Activated CD8-positive, alpha-beta T cell treated with anti-CD3 and anti-CD28 coated beads for 36 hours (primary cell): ENCODE data around the gene AGBL1. TPM values are rescaled to one million over a fixed set of nuclear protein-coding genes. Genes with fewer than 3 reads are reported as not detected.

Source experiments
- ATAC-seq: fragments of 200-7000 bp; cut with Tn5 transposase; one replicate; pipeline ENCODE4 v1.10.0; 2021; ENCODE audit warnings: mild to moderate bottlenecking, moderate library complexity
- CTCF ChIA-PET: fragments of 350-600 bp; sonication (Branson Sonifier 250); formaldehyde crosslinking; loops from one replicate; lab custom pipeline; 2021; ENCODE audit warnings: antibody characterized with exemption; lab: Charles Lee
- POLR2A ChIA-PET: fragments of 350-600 bp; sonication (Branson Sonifier 250); formaldehyde crosslinking; loops from one replicate; lab custom pipeline; 2021; ENCODE audit warnings: antibody characterized with exemption; lab: Charles Lee
- DNase-seq: peaks from one replicate; pipeline ENCODE4 v3.0.0-alpha.2; 2020
- H3K27ac Mint-ChIP-seq: one replicate; pipeline ENCODE4 v1.8.0; 2021; ENCODE audit warnings: mild to moderate bottlenecking, mixed read lengths
- H3K27me3 Mint-ChIP-seq: one replicate; pipeline ENCODE4 v1.8.0; 2021; ENCODE audit warnings: mixed read lengths
- H3K36me3 Mint-ChIP-seq: one replicate; pipeline ENCODE4 v1.8.0; 2021; ENCODE audit warnings: low read depth, mixed read lengths
- H3K4me1 Mint-ChIP-seq: one replicate; pipeline ENCODE4 v1.8.0; 2021; ENCODE audit warnings: low read depth, mixed read lengths
- H3K4me3 Mint-ChIP-seq: one replicate; pipeline ENCODE4 v1.8.0; 2021; ENCODE audit warnings: mild to moderate bottlenecking, moderate library complexity, mixed read lengths
- H3K9me3 Mint-ChIP-seq: one replicate; pipeline ENCODE4 v1.8.0; 2021; ENCODE audit warnings: mixed read lengths
- CTCF ChIP-seq: fragments of 200-600 bp; IDR thresholded peaks from one replicate; pipeline ENCODE4 v1.8.0; 2022; ENCODE audit warnings: antibody characterized with exemption, mild to moderate bottlenecking
- intact Hi-C: fragments of 100-400 bp; cut with micrococcal nuclease; formaldehyde crosslinking; loops from one replicate; pipeline ENCODE4 v1.10.0; 2022
- total RNA-seq, 2 experiments: library from RNA; stranded (reverse); gene quantifications; one replicate each; pipeline ENCODE4 v1.2.3, GENCODE V29; 2021

Gene AGBL1
- total RNA-seq, 2 experiments from 2014 or later, result not detected

- no peak for TF ChIP-seq CTCF
- no peaks in the 10 kb centered on the region for H3K4me1 Mint-ChIP-seq
Observed at GRCh38 chr15:86935841-86936240, 856.2 kb downstream of the AGBL1 start.

GRCh38 chr15:86942285-86942684 is 862.6 kb downstream of the AGBL1 start:
- no peak overlapping the region for H3K27ac Mint-ChIP-seq
- H3K9me3 Mint-ChIP-seq, result no peaks in the 10 kb centered on the region
- ATAC-seq (no peak), DNase-seq (no peak)
- ChIA-PET POLR2A (no interaction called here), CTCF (no interaction called here)
- H3K4me3 Mint-ChIP-seq, result no peak overlapping the region
- intact Hi-C loops, result no loop called here
- no peak for TF ChIP-seq CTCF
- H3K4me1 Mint-ChIP-seq, result no peaks in the 10 kb centered on the region
- peaks cover 2% of the 10 kb centered on the region for H3K27me3 Mint-ChIP-seq
- H3K36me3 Mint-ChIP-seq, result no peaks in the 10 kb centered on the region

More at GRCh38 chr15:86935841-86936240, 856.2 kb downstream of the AGBL1 start:
- POLR2A ChIA-PET, result no interaction called here
- Mint-ChIP-seq H3K36me3 (no peaks in the 10 kb centered on the region), H3K9me3 (peaks cover 2% of the 10 kb centered on the region), H3K4me3 (no peak overlapping the region), H3K27me3 (peaks cover 4% of the 10 kb centered on the region), H3K27ac (no peak overlapping the region)
- no peak for ATAC-seq
- no peak for DNase-seq
- intact Hi-C loops, result no loop called here
- CTCF ChIA-PET, result no interaction called here

- no peak for ATAC-seq
- no peak for TF ChIP-seq CTCF
- DNase-seq, result no peak
- intact Hi-C loops, result no loop called here
- Mint-ChIP-seq H3K36me3 (no peaks in the 10 kb centered on the region), H3K27me3 (peaks cover 4% of the 10 kb centered on the region), H3K4me1 (no peaks in the 10 kb centered on the region), H3K27ac (no peak overlapping the region), H3K9me3 (no peaks in the 10 kb centered on the region), H3K4me3 (no peak overlapping the region)
- ChIA-PET POLR2A (no interaction called here), CTCF (no interaction called here)
Observed at GRCh38 chr15:86948719-86949118, 869.0 kb downstream of the AGBL1 start.

GRCh38 chr15:86959254-86959653 is 879.6 kb downstream of the AGBL1 start:
- no peaks in the 10 kb centered on the region for H3K36me3 Mint-ChIP-seq
- no peaks in the 10 kb centered on the region for H3K4me1 Mint-ChIP-seq
- H3K4me3 Mint-ChIP-seq, result no peak overlapping the region
- intact Hi-C loops, result no loop called here
- POLR2A ChIA-PET, result no interaction called here
- CTCF ChIA-PET, result no interaction called here
- DNase-seq, result no peak
- no peak for ATAC-seq
- peaks cover 5% of the 10 kb centered on the region for H3K27me3 Mint-ChIP-seq
- no peak overlapping the region for H3K27ac Mint-ChIP-seq
- no peak for TF ChIP-seq CTCF
- H3K9me3 Mint-ChIP-seq, result no peaks in the 10 kb centered on the region

GRCh38 chr15:86961669-86962068 is 882.0 kb downstream of the AGBL1 start:
- no peak for ATAC-seq
- H3K27ac Mint-ChIP-seq, result no peak overlapping the region
- TF ChIP-seq CTCF, result no peak

More at GRCh38 chr15:86961669-86962068, 882.0 kb downstream of the AGBL1 start:
- ChIA-PET CTCF (no interaction called here), POLR2A (no interaction called here)
- Mint-ChIP-seq H3K27me3 (peaks cover 2% of the 10 kb centered on the region), H3K4me1 (no peaks in the 10 kb centered on the region), H3K4me3 (no peak overlapping the region), H3K36me3 (no peaks in the 10 kb centered on the region), H3K9me3 (no peaks in the 10 kb centered on the region)
- no peak for DNase-seq
- intact Hi-C loops, result no loop called here
